Peyer's patch (tissue), 4 donors: ENCODE data around the gene COPA.

Experiments
- POLR2A ChIP-seq, 2 donors: fragments of 450-650 bp; IDR thresholded peaks; one replicate each; pipeline ENCODE4 v1.5.1; 2017; ENCODE audit warnings: antibody characterized with exemption in 2 of 2, mild to moderate bottlenecking in 2 of 2, moderate library complexity in 2 of 2
- TF ChIP-seq, protein P1 (sequence below), 6 experiments: fragments of 450-650 bp in 4 of 6; fragments of 200-600 bp in 2 of 6; sonication (generic) in 1 of 6; IDR thresholded peaks; one replicate each; pipeline ENCODE4 v1.5.1; 2017 to 2019; ENCODE audit warnings: antibody characterized with exemption in 6 of 6, mild to moderate bottlenecking in 3 of 6, moderate library complexity in 1 of 6

- TF ChIP-seq, protein P1, sequence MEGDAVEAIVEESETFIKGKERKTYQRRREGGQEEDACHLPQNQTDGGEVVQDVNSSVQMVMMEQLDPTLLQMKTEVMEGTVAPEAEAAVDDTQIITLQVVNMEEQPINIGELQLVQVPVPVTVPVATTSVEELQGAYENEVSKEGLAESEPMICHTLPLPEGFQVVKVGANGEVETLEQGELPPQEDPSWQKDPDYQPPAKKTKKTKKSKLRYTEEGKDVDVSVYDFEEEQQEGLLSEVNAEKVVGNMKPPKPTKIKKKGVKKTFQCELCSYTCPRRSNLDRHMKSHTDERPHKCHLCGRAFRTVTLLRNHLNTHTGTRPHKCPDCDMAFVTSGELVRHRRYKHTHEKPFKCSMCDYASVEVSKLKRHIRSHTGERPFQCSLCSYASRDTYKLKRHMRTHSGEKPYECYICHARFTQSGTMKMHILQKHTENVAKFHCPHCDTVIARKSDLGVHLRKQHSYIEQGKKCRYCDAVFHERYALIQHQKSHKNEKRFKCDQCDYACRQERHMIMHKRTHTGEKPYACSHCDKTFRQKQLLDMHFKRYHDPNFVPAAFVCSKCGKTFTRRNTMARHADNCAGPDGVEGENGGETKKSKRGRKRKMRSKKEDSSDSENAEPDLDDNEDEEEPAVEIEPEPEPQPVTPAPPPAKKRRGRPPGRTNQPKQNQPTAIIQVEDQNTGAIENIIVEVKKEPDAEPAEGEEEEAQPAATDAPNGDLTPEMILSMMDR (IDR thresholded peaks at IDR 0.05): no peak
- no peak for TF ChIP-seq POLR2A (IDR thresholded peaks at IDR 0.05)
Measured at GRCh38 chr1:160351629-160352028, 8.6 kb upstream of the COPA start.
